ENCODE data around the gene FER. TPM values are rescaled to one million over a fixed set of nuclear protein-coding genes. Genes with fewer than 3 reads are reported as not detected.

Gene FER
- total RNA-seq, 2 experiments from 2014 or later, result 14.2 to 15.9 TPM

GRCh38 chr5:109053995-109054417 is 306.3 kb downstream of the FER start:
- Mint-ChIP-seq H3K4me1 (ENCODE audit: low read depth) (no peaks in the 10 kb centered on the region), H3K4me3 (no peak overlapping the region), H3K36me3 (ENCODE audit: low read depth) (peaks cover 32% of the 10 kb centered on the region), H3K9me3 (no peaks in the 10 kb centered on the region), H3K27me3 (no peaks in the 10 kb centered on the region), H3K27ac (no peak overlapping the region)
- H3K9me3 ChIP-seq (ENCODE audit: control insufficient read depth in 1 of 2, insufficient read depth in 1 of 2, low read length in 2 of 2), result no peaks in the 10 kb centered on the region
- POLR2A ChIA-PET, result no interaction called here
- CTCF ChIA-PET, result no interaction called here
- TF ChIP-seq, protein P1, sequence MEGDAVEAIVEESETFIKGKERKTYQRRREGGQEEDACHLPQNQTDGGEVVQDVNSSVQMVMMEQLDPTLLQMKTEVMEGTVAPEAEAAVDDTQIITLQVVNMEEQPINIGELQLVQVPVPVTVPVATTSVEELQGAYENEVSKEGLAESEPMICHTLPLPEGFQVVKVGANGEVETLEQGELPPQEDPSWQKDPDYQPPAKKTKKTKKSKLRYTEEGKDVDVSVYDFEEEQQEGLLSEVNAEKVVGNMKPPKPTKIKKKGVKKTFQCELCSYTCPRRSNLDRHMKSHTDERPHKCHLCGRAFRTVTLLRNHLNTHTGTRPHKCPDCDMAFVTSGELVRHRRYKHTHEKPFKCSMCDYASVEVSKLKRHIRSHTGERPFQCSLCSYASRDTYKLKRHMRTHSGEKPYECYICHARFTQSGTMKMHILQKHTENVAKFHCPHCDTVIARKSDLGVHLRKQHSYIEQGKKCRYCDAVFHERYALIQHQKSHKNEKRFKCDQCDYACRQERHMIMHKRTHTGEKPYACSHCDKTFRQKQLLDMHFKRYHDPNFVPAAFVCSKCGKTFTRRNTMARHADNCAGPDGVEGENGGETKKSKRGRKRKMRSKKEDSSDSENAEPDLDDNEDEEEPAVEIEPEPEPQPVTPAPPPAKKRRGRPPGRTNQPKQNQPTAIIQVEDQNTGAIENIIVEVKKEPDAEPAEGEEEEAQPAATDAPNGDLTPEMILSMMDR (IDR thresholded peaks at IDR 0.05), result no peak
- no peaks in the 10 kb centered on the region for H3K4me1 ChIP-seq (ENCODE audit: insufficient read depth, low read length)
- intact Hi-C loops (cut with DNase I, micrococcal nuclease), result no loop called here
- no peaks in the 10 kb centered on the region for H3K36me3 ChIP-seq (ENCODE audit: insufficient read depth, low read length)
- H3K27me3 ChIP-seq (ENCODE audit: control insufficient read depth in 1 of 2, insufficient read depth in 2 of 2, low read length in 2 of 2), result no peaks in the 10 kb centered on the region
- no peak for DNase-seq
- no peak overlapping the region for H3K27ac ChIP-seq (ENCODE audit: low read depth in 1 of 2, low read length in 2 of 2)
- no peak overlapping the region for H3K4me3 ChIP-seq (ENCODE audit: low read length)
- no peak for ATAC-seq (ENCODE audit: poor library complexity)

GRCh38 chr5:109060378-109061025 is 312.8 kb downstream of the FER start:
- no peak for DNase-seq
- no peak for ATAC-seq (ENCODE audit: poor library complexity)
- no peak overlapping the region for H3K4me3 ChIP-seq (ENCODE audit: low read length)
- no peaks in the 10 kb centered on the region for H3K9me3 Mint-ChIP-seq
- H3K36me3 Mint-ChIP-seq (ENCODE audit: low read depth), result no peaks in the 10 kb centered on the region
- H3K4me1 Mint-ChIP-seq (ENCODE audit: low read depth), result no peaks in the 10 kb centered on the region
- TF ChIP-seq, protein P1 (IDR thresholded peaks at IDR 0.05), result no peak
- H3K27me3 Mint-ChIP-seq, result no peaks in the 10 kb centered on the region
- no peaks in the 10 kb centered on the region for H3K4me1 ChIP-seq (ENCODE audit: insufficient read depth, low read length)
- H3K27ac Mint-ChIP-seq, result no peak overlapping the region
- H3K27ac ChIP-seq (ENCODE audit: low read depth in 1 of 2, low read length in 2 of 2), result no peak overlapping the region
- ChIA-PET CTCF (no interaction called here), POLR2A (no interaction called here)
- H3K36me3 ChIP-seq (ENCODE audit: insufficient read depth, low read length), result no peaks in the 10 kb centered on the region
- no peaks in the 10 kb centered on the region for H3K27me3 ChIP-seq (ENCODE audit: control insufficient read depth in 1 of 2, insufficient read depth in 2 of 2, low read length in 2 of 2)
- no peak overlapping the region for H3K4me3 Mint-ChIP-seq
- no peaks in the 10 kb centered on the region for H3K9me3 ChIP-seq (ENCODE audit: control insufficient read depth in 1 of 2, insufficient read depth in 1 of 2, low read length in 2 of 2)
- intact Hi-C loops (cut with DNase I, micrococcal nuclease), result no loop called here

GRCh38 chr5:109062664-109063063 is 315.0 kb downstream of the FER start:
- Mint-ChIP-seq H3K27ac (no peak overlapping the region), H3K4me3 (no peak overlapping the region), H3K27me3 (no peaks in the 10 kb centered on the region), H3K4me1 (ENCODE audit: low read depth) (no peaks in the 10 kb centered on the region), H3K36me3 (ENCODE audit: low read depth) (no peaks in the 10 kb centered on the region), H3K9me3 (no peaks in the 10 kb centered on the region)
- ChIA-PET CTCF (interaction anchor here (0.7 kb wide), 1 partner anchor 24 kb away, joined by 3 read pairs; no protein-coding TSS in a partner anchor), POLR2A (no interaction called here)
- ATAC-seq (ENCODE audit: poor library complexity) (no peak), DNase-seq (no peak)
- intact Hi-C loops (cut with DNase I, micrococcal nuclease), result no loop called here
- no peaks in the 10 kb centered on the region for H3K27me3 ChIP-seq (ENCODE audit: control insufficient read depth in 1 of 2, insufficient read depth in 2 of 2, low read length in 2 of 2)
- no peak overlapping the region for H3K4me3 ChIP-seq (ENCODE audit: low read length)
- no peaks in the 10 kb centered on the region for H3K9me3 ChIP-seq (ENCODE audit: control insufficient read depth in 1 of 2, insufficient read depth in 1 of 2, low read length in 2 of 2)
- TF ChIP-seq, protein P1 (IDR thresholded peaks at IDR 0.05), result no peak
- no peak overlapping the region for H3K27ac ChIP-seq (ENCODE audit: low read depth in 1 of 2, low read length in 2 of 2)
- no peaks in the 10 kb centered on the region for H3K36me3 ChIP-seq (ENCODE audit: insufficient read depth, low read length)
- no peaks in the 10 kb centered on the region for H3K4me1 ChIP-seq (ENCODE audit: insufficient read depth, low read length)
